Measurements from ENCODE around the gene GAK.

- TF ChIP-seq CTCF (IDR thresholded peaks at IDR 0.05 in 4 of 5, conservative IDR thresholded peaks at IDR 0.05 in 1 of 5) (no peak), POLR2A (IDR thresholded peaks at IDR 0.05) (no peak)
These were observed 34.0 kb downstream of the GAK start for GRCh38 chr4:898123-898522.

Measured in gastrocnemius medialis (tissue), 4 donors.